ENCODE results near the gene ZFP57.

ZFP57 gene

GRCh38 chr6:29694637-29695036 is 13.7 kb upstream of the ZFP57 start:
- no peak overlapping the region for H3K4me3 ChIP-seq (ENCODE audit: low read depth, low read length)
- TF ChIP-seq CTCF (IDR thresholded peaks at IDR 0.05; ENCODE audit: borderline replicate concordance, insufficient read depth, low read depth, low read length): no peak

- H3K4me3 ChIP-seq (ENCODE audit: low read depth, low read length): no peak overlapping the region
- 0 out of 2 replicates have a peak, but pooled peaks have one; percentile 6 for TF ChIP-seq CTCF (IDR thresholded peaks at IDR 0.05; ENCODE audit: borderline replicate concordance, insufficient read depth, low read depth, low read length)
These were observed 4.9 kb upstream of the ZFP57 start for GRCh38 chr6:29685718-29686326.

GRCh38 chr6:29681811-29682210 is 859 bp upstream of the ZFP57 start:
- H3K4me3 ChIP-seq (ENCODE audit: low read depth, low read length): no peak overlapping the region
- TF ChIP-seq CTCF (IDR thresholded peaks at IDR 0.05; ENCODE audit: borderline replicate concordance, insufficient read depth, low read depth, low read length): no peak

- no peak overlapping the region for H3K4me3 ChIP-seq (ENCODE audit: low read depth, low read length)
- TF ChIP-seq CTCF (IDR thresholded peaks at IDR 0.05; ENCODE audit: borderline replicate concordance, insufficient read depth, low read depth, low read length): no peak
These were observed 536 bp downstream of the ZFP57 start for GRCh38 chr6:29680416-29680815.

- no peak for TF ChIP-seq CTCF (IDR thresholded peaks at IDR 0.05; ENCODE audit: borderline replicate concordance, insufficient read depth, low read depth, low read length)
- H3K4me3 ChIP-seq (ENCODE audit: low read depth, low read length): no peak overlapping the region
These were observed 990 bp downstream of the ZFP57 start for GRCh38 chr6:29679962-29680361.

GRCh38 chr6:29678114-29678513 is 2.8 kb downstream of the ZFP57 start:
- no peak overlapping the region for H3K4me3 ChIP-seq (ENCODE audit: low read depth, low read length)
- no peak for TF ChIP-seq CTCF (IDR thresholded peaks at IDR 0.05; ENCODE audit: borderline replicate concordance, insufficient read depth, low read depth, low read length)

- TF ChIP-seq CTCF (IDR thresholded peaks at IDR 0.05; ENCODE audit: borderline replicate concordance, insufficient read depth, low read depth, low read length): no peak
- no peak overlapping the region for H3K4me3 ChIP-seq (ENCODE audit: low read depth, low read length)
These were observed 3.9 kb downstream of the ZFP57 start for GRCh38 chr6:29676981-29677601.

Data from GM12875 (cell line).